ENCODE results near the gene CHADL.

DNA sequence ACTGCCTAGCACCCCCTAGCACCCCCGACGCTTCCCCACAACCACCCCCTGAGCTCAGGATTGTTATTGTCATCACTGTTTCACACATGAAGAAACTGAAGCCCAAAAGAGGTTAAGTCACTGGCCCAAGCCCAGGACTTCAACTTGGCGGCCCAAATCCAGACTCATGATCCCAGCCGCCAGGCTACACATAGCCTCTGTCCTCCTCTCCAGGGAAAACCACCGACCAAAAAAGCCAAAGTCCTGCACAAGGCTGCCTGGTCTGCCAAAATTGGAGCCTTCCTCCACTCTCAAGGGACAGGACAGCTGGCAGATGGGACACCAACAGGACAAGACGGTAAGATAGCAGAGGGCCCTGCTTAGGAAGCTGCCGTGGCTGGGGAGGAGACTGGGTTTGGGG is 24.8 kb downstream of the CHADL start:
- TF ChIP-seq, protein P1, sequence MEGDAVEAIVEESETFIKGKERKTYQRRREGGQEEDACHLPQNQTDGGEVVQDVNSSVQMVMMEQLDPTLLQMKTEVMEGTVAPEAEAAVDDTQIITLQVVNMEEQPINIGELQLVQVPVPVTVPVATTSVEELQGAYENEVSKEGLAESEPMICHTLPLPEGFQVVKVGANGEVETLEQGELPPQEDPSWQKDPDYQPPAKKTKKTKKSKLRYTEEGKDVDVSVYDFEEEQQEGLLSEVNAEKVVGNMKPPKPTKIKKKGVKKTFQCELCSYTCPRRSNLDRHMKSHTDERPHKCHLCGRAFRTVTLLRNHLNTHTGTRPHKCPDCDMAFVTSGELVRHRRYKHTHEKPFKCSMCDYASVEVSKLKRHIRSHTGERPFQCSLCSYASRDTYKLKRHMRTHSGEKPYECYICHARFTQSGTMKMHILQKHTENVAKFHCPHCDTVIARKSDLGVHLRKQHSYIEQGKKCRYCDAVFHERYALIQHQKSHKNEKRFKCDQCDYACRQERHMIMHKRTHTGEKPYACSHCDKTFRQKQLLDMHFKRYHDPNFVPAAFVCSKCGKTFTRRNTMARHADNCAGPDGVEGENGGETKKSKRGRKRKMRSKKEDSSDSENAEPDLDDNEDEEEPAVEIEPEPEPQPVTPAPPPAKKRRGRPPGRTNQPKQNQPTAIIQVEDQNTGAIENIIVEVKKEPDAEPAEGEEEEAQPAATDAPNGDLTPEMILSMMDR (IDR thresholded peaks at IDR 0.05; ENCODE audit: low read length) = no peak
- TF ChIP-seq EZH2 (optimal IDR thresholded peaks at IDR 0.05; ENCODE audit: low read depth, low read length) (no peak), EZH2phosphoT487 (IDR thresholded peaks at IDR 0.05; ENCODE audit: low read length) (no peak)
